Upper lobe of left lung (tissue), 6 donors: ENCODE results near the gene PATJ. TPM values are rescaled to one million over a fixed set of nuclear protein-coding genes. Genes with fewer than 3 reads are reported as not detected.

ENCODE experiments used
- ATAC-seq, 2 donors: fragments of 200-7000 bp; cut with Tn5 transposase; one replicate each; pipeline ENCODE4 v1.9.1; 2022; ENCODE audit warnings: mild to moderate bottlenecking in 2 of 2, moderate library complexity in 2 of 2; ENCODE audit not compliant: low FRiP score in 2 of 2
- DNase-seq, 2 donors: peaks; one replicate each; pipeline ENCODE4 v3.0.0-alpha.2; 2019 to 2020
- H3K27ac ChIP-seq, 4 donors: fragments of 200-600 bp; sonication (generic); one replicate each; pipeline ENCODE4 v1.5.1; 2016 to 2019
- H3K27me3 ChIP-seq, 4 donors: fragments of 200-600 bp; sonication (generic); one replicate each; pipeline ENCODE4 v1.5.1; 2017 to 2019
- H3K36me3 ChIP-seq, 4 donors: fragments of 200-600 bp; sonication (generic); one replicate each; pipeline ENCODE4 v1.5.1; 2016 to 2019
- H3K4me1 ChIP-seq, 4 donors: fragments of 200-600 bp; sonication (generic); one replicate each; pipeline ENCODE4 v1.5.1; 2018 to 2019
- H3K4me3 ChIP-seq, 4 donors: fragments of 200-600 bp; sonication (generic); one replicate each; pipeline ENCODE4 v1.5.1; 2017 to 2019; ENCODE audit warnings: mild to moderate bottlenecking in 2 of 4, moderate library complexity in 1 of 4
- H3K9me3 ChIP-seq, 4 donors: fragments of 200-600 bp; sonication (generic); one replicate each; pipeline ENCODE4 v1.5.1; 2018 to 2019
- EP300 ChIP-seq, 4 donors: sonication (generic); formaldehyde crosslinking; IDR thresholded peaks; one replicate each; pipeline ENCODE4 v1.5.1; 2017; ENCODE audit warnings: antibody characterized with exemption in 4 of 4, control low read depth in 2 of 4
- POLR2A ChIP-seq, 4 donors: fragments of 450-650 bp; IDR thresholded peaks; one replicate each; pipeline ENCODE4 v1.5.1; 2016 to 2017; ENCODE audit warnings: antibody characterized with exemption in 4 of 4, mild to moderate bottlenecking in 2 of 4
- POLR2AphosphoS5 ChIP-seq, 2 donors: sonication (generic); formaldehyde crosslinking; IDR thresholded peaks; one replicate each; pipeline ENCODE4 v1.5.1; 2017; ENCODE audit warnings: antibody characterized with exemption in 2 of 2
- WGBS, 2 donors: methylation state at CpG; one replicate each; pipeline ENCODE4 v1.1.5; 2017 to 2018; 5-methylcytosine and 5-hydroxymethylcytosine counted together
- total RNA-seq, 6 donors: library from RNA; depleted of rRNA in 4 of 6; stranded (reverse); fragments of >200 nt in 4 of 6; gene quantifications; one replicate each; pipeline versions ENCODE4 v1.1.0 to v1.2.1, GENCODE V29; 2016 to 2021
- TF ChIP-seq, protein P1 (sequence below), 6 experiments: fragments of 450-650 bp in 4 of 6; fragments of 200-600 bp in 2 of 6; sonication (generic) in 2 of 6; IDR thresholded peaks; one replicate each; pipeline ENCODE4 v1.5.1; 2016 to 2019; ENCODE audit warnings: antibody characterized with exemption in 6 of 6
- donor health status: DM: no; HTN: no; CAD: no; lungs with moderate emphysema.
- donor health status: DM: no; HTN: yes; CAD: no; lungs with severe emphysema.

PATJ gene
- total RNA-seq, 6 donors from 2014 or later = 37.1 to 217 (median 70.5) TPM

DNA sequence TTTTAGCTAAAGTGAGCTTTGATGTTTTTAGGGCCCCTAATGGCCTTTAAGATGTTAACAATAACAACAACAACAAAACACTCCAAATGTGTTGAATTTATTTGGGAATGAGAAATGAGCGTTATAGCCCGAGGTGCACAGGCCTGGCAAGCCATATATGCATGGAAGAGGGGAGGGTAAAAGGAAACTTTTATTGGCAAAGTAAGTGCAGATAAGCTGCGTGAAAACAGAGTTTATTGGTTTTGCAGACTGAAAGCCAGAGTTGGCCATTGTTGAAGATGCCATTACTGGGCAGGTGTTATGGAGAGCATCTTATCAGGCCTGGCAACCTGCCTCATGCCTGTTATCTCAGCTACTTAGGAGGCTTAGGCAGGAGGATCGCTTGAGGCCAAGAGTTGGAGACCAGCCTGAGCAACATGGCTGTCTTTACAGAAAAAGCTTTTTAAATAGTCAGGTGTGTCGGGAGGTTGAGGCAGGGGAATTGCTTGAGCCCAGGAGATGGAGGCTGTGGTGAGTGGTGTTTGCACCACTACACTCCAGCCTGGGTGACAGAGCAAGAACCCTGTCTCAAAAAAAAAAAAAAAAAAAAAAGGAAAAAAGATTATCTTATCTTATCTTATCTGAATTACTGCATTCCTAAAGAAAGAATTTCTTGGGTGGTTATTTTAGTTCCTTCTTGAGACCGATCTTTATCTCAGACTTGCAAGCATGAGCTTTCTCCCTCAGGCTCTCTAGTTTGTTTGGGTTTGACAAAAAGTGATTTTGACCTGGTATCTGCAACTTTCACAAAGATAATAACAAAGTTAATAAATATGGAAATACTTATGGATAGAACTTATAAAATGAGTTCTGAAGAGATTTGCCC lies 1.7 kb downstream of the PATJ start:
- DNase-seq (no peak), ATAC-seq (no peak)
- 68 to 81% methylated on average over 6 of the region's 6 CpGs for WGBS, 2 donors
- H3K9me3 ChIP-seq = no peaks in the 10 kb centered on the region
- no peak for TF ChIP-seq POLR2AphosphoS5 (IDR thresholded peaks at IDR 0.05)
- no peak for TF ChIP-seq EP300 (IDR thresholded peaks at IDR 0.05)
- no peak for TF ChIP-seq POLR2A (IDR thresholded peaks at IDR 0.05)
- TF ChIP-seq, protein P1, sequence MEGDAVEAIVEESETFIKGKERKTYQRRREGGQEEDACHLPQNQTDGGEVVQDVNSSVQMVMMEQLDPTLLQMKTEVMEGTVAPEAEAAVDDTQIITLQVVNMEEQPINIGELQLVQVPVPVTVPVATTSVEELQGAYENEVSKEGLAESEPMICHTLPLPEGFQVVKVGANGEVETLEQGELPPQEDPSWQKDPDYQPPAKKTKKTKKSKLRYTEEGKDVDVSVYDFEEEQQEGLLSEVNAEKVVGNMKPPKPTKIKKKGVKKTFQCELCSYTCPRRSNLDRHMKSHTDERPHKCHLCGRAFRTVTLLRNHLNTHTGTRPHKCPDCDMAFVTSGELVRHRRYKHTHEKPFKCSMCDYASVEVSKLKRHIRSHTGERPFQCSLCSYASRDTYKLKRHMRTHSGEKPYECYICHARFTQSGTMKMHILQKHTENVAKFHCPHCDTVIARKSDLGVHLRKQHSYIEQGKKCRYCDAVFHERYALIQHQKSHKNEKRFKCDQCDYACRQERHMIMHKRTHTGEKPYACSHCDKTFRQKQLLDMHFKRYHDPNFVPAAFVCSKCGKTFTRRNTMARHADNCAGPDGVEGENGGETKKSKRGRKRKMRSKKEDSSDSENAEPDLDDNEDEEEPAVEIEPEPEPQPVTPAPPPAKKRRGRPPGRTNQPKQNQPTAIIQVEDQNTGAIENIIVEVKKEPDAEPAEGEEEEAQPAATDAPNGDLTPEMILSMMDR (IDR thresholded peaks at IDR 0.05) = no peak
- no peaks in the 10 kb centered on the region for H3K36me3 ChIP-seq
- peak overlapping the region; percentile 93 to 96 (median 94) for H3K27ac ChIP-seq
- no peaks in the 10 kb centered on the region for H3K27me3 ChIP-seq
- H3K4me1 ChIP-seq = peaks cover 7 to 24% (median 16%) of the 10 kb centered on the region in 4 donors
- H3K4me3 ChIP-seq = peak overlapping the region in 3 of 4 donors; percentile 87 to 98 (median 90)

GRCh38 chr1:61746813-61747212 lies 4.5 kb downstream of the PATJ start:
- H3K27ac ChIP-seq = peak overlapping the region in 2 of 4 donors; percentile 27 to 30
- no peak for ATAC-seq
- no peak for TF ChIP-seq POLR2AphosphoS5 (IDR thresholded peaks at IDR 0.05)
- no peak for TF ChIP-seq POLR2A (IDR thresholded peaks at IDR 0.05)
- TF ChIP-seq, protein P1 (IDR thresholded peaks at IDR 0.05) = no peak
- no peak for TF ChIP-seq EP300 (IDR thresholded peaks at IDR 0.05)

DNA sequence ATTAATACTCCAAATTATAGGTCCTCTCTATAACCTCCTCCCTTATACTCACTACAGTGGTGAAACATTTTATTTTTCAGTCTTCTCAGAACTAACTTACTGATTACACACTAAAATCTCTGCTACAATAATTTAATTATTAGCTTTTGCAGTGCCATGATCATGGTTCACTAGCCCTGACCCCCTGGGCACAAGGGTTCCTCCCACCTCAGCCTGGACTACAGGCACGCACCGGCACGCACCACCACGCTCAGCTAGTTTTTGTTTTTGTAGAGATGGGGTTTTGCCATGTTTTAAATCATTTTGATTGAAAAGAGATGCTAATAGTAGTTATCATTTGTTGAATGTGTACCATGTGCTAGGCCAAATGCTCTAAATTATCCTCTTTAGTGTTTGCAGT lies 6.3 kb downstream of the PATJ start:
- H3K27me3 ChIP-seq = no peaks in the 10 kb centered on the region
- 88 to 97% methylated on average over 4 of the region's 4 CpGs for WGBS, 2 donors
- DNase-seq (no peak), ATAC-seq (no peak)
- no peak overlapping the region for H3K27ac ChIP-seq
- no peaks in the 10 kb centered on the region for H3K9me3 ChIP-seq
- TF ChIP-seq, protein P1 (IDR thresholded peaks at IDR 0.05) = no peak
- TF ChIP-seq POLR2AphosphoS5 (IDR thresholded peaks at IDR 0.05) (no peak), POLR2A (IDR thresholded peaks at IDR 0.05) (no peak), EP300 (IDR thresholded peaks at IDR 0.05) (no peak)
- H3K4me1 ChIP-seq = peaks cover 3 to 12% (median 8%) of the 10 kb centered on the region in 4 donors
- no peaks in the 10 kb centered on the region for H3K36me3 ChIP-seq
- no peak overlapping the region for H3K4me3 ChIP-seq

More at GRCh38 chr1:61746813-61747212, 4.5 kb downstream of the PATJ start:
- no peak for DNase-seq
- Histone ChIP-seq H3K9me3 (no peaks in the 10 kb centered on the region), H3K4me3 (no peak overlapping the region), H3K36me3 (no peaks in the 10 kb centered on the region), H3K27me3 (no peaks in the 10 kb centered on the region), H3K4me1 (peaks cover 7 to 20% (median 11%) of the 10 kb centered on the region in 4 donors)
- WGBS, 2 donors = 0 to 71% methylated on average over 1 of the region's 1 CpG

GRCh38 chr1:61749574-61749973 lies 7.3 kb downstream of the PATJ start:
- WGBS, 2 donors = 100% methylated on average over 2 of the region's 2 CpGs

More at GRCh38 chr1:61749574-61749973, 7.3 kb downstream of the PATJ start:
- no peak for DNase-seq
- ATAC-seq = no peak
- Histone ChIP-seq H3K27ac (no peak overlapping the region), H3K4me3 (no peak overlapping the region), H3K9me3 (no peaks in the 10 kb centered on the region), H3K36me3 (no peaks in the 10 kb centered on the region), H3K4me1 (peaks cover 0 to 7% (median 4%) of the 10 kb centered on the region in 4 donors), H3K27me3 (no peaks in the 10 kb centered on the region)
- TF ChIP-seq, protein P1 (IDR thresholded peaks at IDR 0.05) = no peak
- TF ChIP-seq POLR2AphosphoS5 (IDR thresholded peaks at IDR 0.05) (no peak), EP300 (IDR thresholded peaks at IDR 0.05) (no peak), POLR2A (IDR thresholded peaks at IDR 0.05) (no peak)
